HUDEP-2 (cell line): Measurements from ENCODE around the gene FBXL7.

Experiments used
- DNase-seq, 76 experiments: peaks; one replicate each; lab custom pipeline; 2025; ENCODE audit not compliant: unreplicated experiment in 76 of 76; lab: John Stamatoyannopoulos, UW

The FBXL7 gene

DNA sequence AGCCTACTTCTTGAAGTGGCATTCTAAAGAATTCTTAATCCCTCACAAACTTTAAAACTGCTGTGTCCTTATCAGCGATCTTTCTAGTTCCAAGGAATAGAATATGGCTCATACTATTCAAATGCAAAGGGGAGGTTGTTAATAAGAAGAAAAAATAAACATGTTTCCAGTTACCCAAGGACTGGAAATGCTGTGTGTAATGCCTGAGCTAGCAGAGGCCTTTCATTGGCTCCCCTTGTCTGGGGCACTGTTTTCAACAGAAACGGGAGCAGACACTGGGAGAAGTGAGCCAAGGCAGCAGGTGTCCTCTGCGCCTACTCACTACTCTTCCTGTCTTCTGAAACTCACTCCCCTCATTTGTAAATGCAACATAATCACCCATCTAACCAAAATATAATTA, 426.6 kb downstream of the FBXL7 start:
- no peak for DNase-seq

GRCh38 chr5:15927710-15928380, 427.9 kb downstream of the FBXL7 start:
- DNase-seq, result no peak

DNA sequence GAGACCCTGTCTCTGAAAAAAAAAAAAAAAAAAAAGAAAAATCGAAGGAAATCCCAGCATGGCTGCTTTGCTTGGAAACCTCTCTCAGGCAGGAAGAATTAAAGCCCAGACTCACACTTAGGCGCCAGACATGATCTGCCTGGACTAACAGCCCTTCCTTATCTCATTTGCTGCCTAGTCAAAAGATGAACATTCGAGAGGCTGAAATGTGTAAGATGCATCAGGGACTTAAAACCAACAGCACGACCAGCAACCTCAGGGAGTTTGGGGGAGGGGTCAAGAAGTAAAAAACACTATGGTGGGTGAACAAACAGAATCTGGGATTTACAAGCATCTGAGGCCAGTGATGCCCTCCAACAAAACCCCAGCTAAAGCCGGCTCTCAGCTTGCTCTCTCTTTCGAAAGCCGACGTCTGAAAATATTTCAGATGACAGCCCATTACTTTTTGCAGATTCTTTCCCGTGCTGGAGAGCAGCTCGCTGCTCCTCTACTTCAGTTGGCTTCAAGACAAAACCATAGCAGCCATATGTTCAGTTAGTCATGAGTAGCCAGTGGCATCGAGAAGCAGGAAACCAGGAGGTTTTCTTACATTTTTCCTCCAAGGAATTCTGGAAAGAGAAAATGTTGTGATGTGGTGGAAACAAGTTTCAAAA, 429.8 kb downstream of the FBXL7 start:
- no peak for DNase-seq

GRCh38 chr5:15932066-15932465, 432.1 kb downstream of the FBXL7 start:
- no peak for DNase-seq

GRCh38 chr5:15933259-15934207, 433.6 kb downstream of the FBXL7 start:
- DNase-seq, result no peak

GRCh38 chr5:15936505-15937245, 436.7 kb downstream of the FBXL7 start:
- no peak for DNase-seq

GRCh38 chr5:15937708-15938107, 437.7 kb downstream of the FBXL7 start:
- DNase-seq, result no peak

- no peak for DNase-seq
Measured at GRCh38 chr5:15938186-15938585, 438.2 kb downstream of the FBXL7 start.

GRCh38 chr5:15938961-15939360, 439.0 kb downstream of the FBXL7 start:
- DNase-seq, result no peak

DNA sequence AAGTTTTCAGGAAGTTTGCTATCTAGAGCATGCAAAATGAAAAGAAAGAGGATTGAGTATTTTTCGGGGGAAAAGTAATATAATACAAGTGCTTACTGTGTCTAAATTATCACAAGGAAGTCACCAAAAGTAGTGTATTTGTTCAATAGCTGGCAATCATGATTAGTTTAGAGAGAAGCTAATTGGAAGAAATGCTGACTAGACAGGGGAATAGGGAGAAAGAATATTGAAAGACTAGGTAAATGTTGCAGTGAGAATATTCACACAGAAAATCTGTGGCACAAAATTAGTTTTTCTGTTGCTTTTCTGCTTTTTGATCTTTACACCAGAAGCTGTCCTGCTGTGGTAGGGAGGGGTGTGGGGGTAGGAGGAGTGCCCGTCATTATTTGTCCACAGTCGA, 440.9 kb downstream of the FBXL7 start:
- no peak for DNase-seq

DNA sequence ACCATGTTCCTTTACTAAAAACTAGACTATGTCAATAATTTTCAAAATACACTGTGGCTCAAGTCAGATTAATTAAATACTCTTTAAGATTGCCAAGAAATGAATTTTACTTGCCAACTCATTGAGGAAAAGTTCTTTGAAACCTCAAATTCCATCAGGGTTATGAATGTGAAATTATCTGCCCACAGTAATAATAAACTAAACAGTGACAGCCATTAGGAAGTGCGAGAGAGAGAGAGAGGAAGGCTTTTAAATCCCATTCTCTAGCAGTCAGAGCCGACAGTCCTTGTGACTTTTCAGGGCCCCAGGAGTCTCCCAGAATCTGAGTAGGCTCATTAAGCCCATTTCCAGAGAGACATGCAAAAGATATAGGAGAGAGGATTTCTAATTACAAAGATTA, 443.5 kb downstream of the FBXL7 start:
- DNase-seq, result no peak

GRCh38 chr5:15946026-15946425, 446.0 kb downstream of the FBXL7 start:
- no peak for DNase-seq

- DNase-seq, result no peak
Measured at GRCh38 chr5:15948190-15948589, 448.2 kb downstream of the FBXL7 start.

DNA sequence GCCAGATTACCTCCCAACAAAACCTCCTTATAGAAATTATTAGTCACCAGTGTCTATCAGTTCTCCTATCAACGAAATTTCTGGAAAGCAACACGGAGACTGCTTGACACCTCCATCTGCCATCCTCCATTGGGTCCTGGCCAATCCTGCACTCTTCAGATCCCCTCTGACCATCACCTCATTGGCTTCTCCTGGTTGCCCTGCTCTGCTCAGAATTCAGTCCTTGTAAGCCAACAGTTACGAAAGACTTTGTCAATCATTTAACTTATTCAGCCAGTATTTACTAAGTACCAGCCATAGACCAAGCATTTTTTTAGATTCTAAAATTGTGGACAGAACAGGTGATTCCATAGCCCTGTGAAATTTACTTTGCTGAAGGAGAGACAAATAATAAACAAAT, 451.1 kb downstream of the FBXL7 start:
- no peak for DNase-seq

DNA sequence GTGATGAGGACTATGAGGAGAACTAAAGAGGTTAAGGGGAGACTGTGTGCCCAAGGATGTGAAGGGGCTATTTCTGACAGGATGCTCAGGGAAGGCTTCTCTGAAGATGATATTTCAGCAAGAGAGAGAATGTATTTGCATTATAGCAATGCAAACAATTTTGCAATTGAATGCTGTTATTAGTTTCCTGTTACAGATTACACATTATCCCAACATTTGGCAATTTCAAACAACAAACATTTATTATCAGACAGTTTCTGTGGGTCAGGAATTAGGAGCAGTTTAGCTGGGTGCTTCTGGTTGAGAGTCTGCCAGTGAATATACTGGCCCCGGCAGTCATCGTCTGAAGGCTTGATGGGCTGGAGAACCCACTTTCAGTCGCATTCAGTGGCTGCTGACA, 451.6 kb downstream of the FBXL7 start:
- no peak for DNase-seq

- no peak for DNase-seq
Measured at GRCh38 chr5:15956622-15957021, 456.6 kb downstream of the FBXL7 start.

GRCh38 chr5:15957124-15957523, 457.1 kb downstream of the FBXL7 start:
- DNase-seq, result no peak

DNA sequence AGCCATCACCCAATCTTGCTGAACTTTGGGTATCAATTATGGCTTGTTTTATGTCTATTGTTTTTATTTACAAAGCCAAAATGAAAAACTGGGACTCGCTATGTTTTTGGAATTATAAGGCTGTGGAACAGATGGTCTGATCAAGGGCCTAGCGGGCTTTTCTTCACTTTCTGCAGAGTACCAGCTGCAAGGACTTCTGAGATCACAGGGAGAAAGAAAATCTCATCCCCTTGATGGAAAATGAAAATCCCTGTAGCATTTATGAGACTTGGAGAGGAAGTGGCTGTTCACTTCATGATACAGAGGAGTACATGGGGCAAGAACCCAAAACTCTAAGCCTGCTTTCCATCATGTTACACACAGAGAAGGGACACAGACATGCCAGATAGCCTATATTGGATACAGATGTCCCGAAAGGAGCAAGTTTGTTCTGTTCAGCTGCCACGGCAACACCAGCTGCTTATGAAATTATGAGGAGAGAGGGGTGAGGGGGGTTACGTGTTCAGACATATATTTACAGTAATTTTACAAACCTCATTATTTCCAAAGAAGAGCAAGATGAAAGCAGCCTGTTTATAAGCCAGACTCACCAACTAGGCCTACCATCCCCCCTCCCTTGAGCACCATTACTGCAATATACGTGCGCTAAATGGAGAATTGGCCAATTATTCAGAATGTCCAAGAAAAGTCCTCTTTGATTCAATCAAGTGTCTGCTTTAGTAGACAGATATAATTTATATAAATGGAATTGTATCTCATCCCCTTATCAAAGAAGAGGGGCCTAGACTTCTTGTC, 459.6 kb downstream of the FBXL7 start:
- no peak for DNase-seq

DNA sequence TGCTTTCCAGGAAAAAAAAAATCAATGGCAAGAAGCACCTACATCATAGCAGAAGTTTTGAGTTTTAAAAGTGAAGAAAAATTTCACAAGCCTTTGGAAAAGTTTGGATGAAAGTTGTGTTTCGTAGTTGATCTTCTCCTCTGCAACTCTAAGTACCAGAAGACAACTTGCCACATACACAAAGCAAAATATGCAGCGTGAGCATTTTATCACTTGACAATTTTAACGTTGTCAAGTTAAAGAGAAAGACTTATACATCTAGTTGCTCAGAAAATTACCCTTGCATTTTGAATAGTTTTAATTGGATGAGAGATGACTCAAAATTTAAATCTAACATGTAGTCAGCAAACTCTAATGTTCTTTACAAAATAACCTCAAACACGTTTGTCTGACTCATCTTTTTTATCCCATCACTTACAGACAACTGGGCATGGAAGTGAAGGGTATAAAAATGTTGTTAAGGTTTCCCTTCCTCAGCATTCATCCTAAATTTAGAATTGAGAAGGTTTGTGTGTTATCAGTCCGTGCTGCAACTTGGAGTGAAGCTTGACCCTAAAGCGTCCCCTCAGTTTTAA, 466.2 kb downstream of the FBXL7 start:
- no peak for DNase-seq

DNA sequence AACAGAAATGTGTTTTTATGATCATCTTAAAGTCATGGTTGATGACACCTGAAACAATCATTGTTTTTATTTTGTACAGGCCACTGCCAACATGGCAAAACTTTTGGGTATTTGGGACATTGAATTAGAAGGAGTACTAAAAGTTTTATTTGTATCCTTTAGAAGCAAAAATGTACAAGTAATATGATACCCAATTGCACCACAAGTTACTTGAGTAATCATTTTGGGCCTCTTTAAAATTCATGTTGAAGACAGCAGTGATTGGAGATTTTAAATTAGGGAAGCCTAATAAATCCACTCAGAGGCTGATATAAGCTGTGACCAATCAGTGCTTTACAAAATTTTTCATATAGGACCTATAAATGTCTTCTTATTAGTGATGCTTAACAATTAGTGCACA, 466.7 kb downstream of the FBXL7 start:
- no peak for DNase-seq
